Measurements from ENCODE around the gene GDPD3.
A peak's percentile ranks its signal among the peaks of the same experiment; 100 is the strongest.

GDPD3 gene

GRCh38 chr16:30090610-30091331 lies 22.6 kb downstream of the GDPD3 start:
- H2AFZ ChIP-seq (ENCODE audit: low read depth, low read length) = peak overlapping the region; percentile 69; the same call in 1 of the 2 replicates
- no peaks in the 10 kb centered on the region for H4K20me1 ChIP-seq (ENCODE audit: insufficient read depth, low read length)
- no peak for TF ChIP-seq EZH2phosphoT487 (IDR thresholded peaks at IDR 0.05; ENCODE audit: low read depth)
- TF ChIP-seq CTCF (IDR thresholded peaks at IDR 0.05; ENCODE audit: low read depth, low read length) = no peak
- peaks cover 7% of the 10 kb centered on the region for H3K4me1 ChIP-seq (ENCODE audit: low read length)
- no peak overlapping the region for H3K27ac ChIP-seq (ENCODE audit: low read length)
- H3K4me3 ChIP-seq (ENCODE audit: low read length) = peak overlapping the region; percentile 99
- H3K36me3 ChIP-seq (replicated peaks; ENCODE audit: low read depth, low read length) = peaks cover 9% of the 10 kb centered on the region
- H3K9me3 ChIP-seq (ENCODE audit: insufficient read depth, low read length) = no peaks in the 10 kb centered on the region
- H3K4me2 ChIP-seq (ENCODE audit: low read length) = peak overlapping the region; percentile 77
- H3K79me2 ChIP-seq (ENCODE audit: low read length) = no peaks in the 10 kb centered on the region
- H3K9ac ChIP-seq (ENCODE audit: low read length) = peak overlapping the region; percentile 71
- no peaks in the 10 kb centered on the region for H3K27me3 ChIP-seq (ENCODE audit: low read depth, low read length)

GRCh38 chr16:30088832-30089624 lies 24.3 kb downstream of the GDPD3 start:
- H3K36me3 ChIP-seq (replicated peaks; ENCODE audit: low read depth, low read length) = peaks cover 15% of the 10 kb centered on the region
- no peak overlapping the region for H3K27ac ChIP-seq (ENCODE audit: low read length)
- H4K20me1 ChIP-seq (ENCODE audit: insufficient read depth, low read length) = no peaks in the 10 kb centered on the region
- H3K9ac ChIP-seq (ENCODE audit: low read length) = no peak overlapping the region
- no peaks in the 10 kb centered on the region for H3K27me3 ChIP-seq (ENCODE audit: low read depth, low read length)
- TF ChIP-seq CTCF (IDR thresholded peaks at IDR 0.05; ENCODE audit: low read depth, low read length) (no peak), EZH2phosphoT487 (IDR thresholded peaks at IDR 0.05; ENCODE audit: low read depth) (no peak)
- no peak overlapping the region for H3K4me2 ChIP-seq (ENCODE audit: low read length)
- no peak overlapping the region for H3K4me3 ChIP-seq (ENCODE audit: low read length)
- no peaks in the 10 kb centered on the region for H3K79me2 ChIP-seq (ENCODE audit: low read length)
- no peak overlapping the region for H2AFZ ChIP-seq (ENCODE audit: low read depth, low read length)
- no peaks in the 10 kb centered on the region for H3K9me3 ChIP-seq (ENCODE audit: insufficient read depth, low read length)
- H3K4me1 ChIP-seq (ENCODE audit: low read length) = peaks cover 7% of the 10 kb centered on the region

- Histone ChIP-seq H3K4me1 (ENCODE audit: low read length) (peaks cover 7% of the 10 kb centered on the region), H3K27me3 (ENCODE audit: low read depth, low read length) (no peaks in the 10 kb centered on the region), H3K36me3 (replicated peaks; ENCODE audit: low read depth, low read length) (peaks cover 22% of the 10 kb centered on the region), H2AFZ (ENCODE audit: low read depth, low read length) (no peak overlapping the region), H4K20me1 (ENCODE audit: insufficient read depth, low read length) (no peaks in the 10 kb centered on the region), H3K4me2 (ENCODE audit: low read length) (no peak overlapping the region), H3K27ac (ENCODE audit: low read length) (no peak overlapping the region), H3K79me2 (ENCODE audit: low read length) (no peaks in the 10 kb centered on the region), H3K4me3 (ENCODE audit: low read length) (no peak overlapping the region), H3K9ac (ENCODE audit: low read length) (no peak overlapping the region), H3K9me3 (ENCODE audit: insufficient read depth, low read length) (no peaks in the 10 kb centered on the region)
- TF ChIP-seq EZH2phosphoT487 (IDR thresholded peaks at IDR 0.05; ENCODE audit: low read depth) (no peak), CTCF (IDR thresholded peaks at IDR 0.05; ENCODE audit: low read depth, low read length) (no peak)
Measured at GRCh38 chr16:30088237-30088831, 25.0 kb downstream of the GDPD3 start.
